Activated naive CD4-positive, alpha-beta T cell (primary cell): ENCODE data around the gene LAMB2.

Experiments
- DNase-seq, 4 experiments: peaks; one replicate each; lab custom pipeline; 2025; lab: John Stamatoyannopoulos, UW

The LAMB2 gene

GRCh38 chr3:49132437-49133225, at the start of gene LAMB2:
Gene LAMB2 (minus strand): TSS chr3:49133050. CDS start chr3:49132867, 183 bp downstream.
- no peak for DNase-seq

- DNase-seq: no peak
Observed at GRCh38 chr3:49181351-49181750, 48.5 kb upstream of the LAMB2 start.

- DNase-seq: no peak
Observed at GRCh38 chr3:49180116-49180515, 47.3 kb upstream of the LAMB2 start.

GRCh38 chr3:49177073-49177472, 44.2 kb upstream of the LAMB2 start:
- DNase-seq: no peak

- DNase-seq: no peak
Observed at GRCh38 chr3:49175530-49175929, 42.7 kb upstream of the LAMB2 start.

- no peak for DNase-seq
Observed at GRCh38 chr3:49174397-49174985, 41.6 kb upstream of the LAMB2 start.

GRCh38 chr3:49173792-49174170, 40.9 kb upstream of the LAMB2 start:
- no peak for DNase-seq

GRCh38 chr3:49173116-49173791, 40.4 kb upstream of the LAMB2 start:
- no peak for DNase-seq

- DNase-seq: no peak
Observed at GRCh38 chr3:49172551-49173041, 39.7 kb upstream of the LAMB2 start.

GRCh38 chr3:49171775-49172500, 39.1 kb upstream of the LAMB2 start:
- no peak for DNase-seq

GRCh38 chr3:49171119-49171774, 38.4 kb upstream of the LAMB2 start, which contains the start of gene KLHDC8B:
Gene KLHDC8B (plus strand): TSS chr3:49171598. CDS start chr3:49172770, 1,172 bp downstream.
- peak; percentile 52 to 78 (median 70) for DNase-seq

GRCh38 chr3:49170744-49171118, 37.9 kb upstream of the LAMB2 start:
- DNase-seq: no peak

GRCh38 chr3:49166752-49167556, 34.1 kb upstream of the LAMB2 start:
- no peak for DNase-seq

GRCh38 chr3:49165771-49166751, 33.2 kb upstream of the LAMB2 start, which contains the start of gene CCDC71:
Gene CCDC71 (minus strand): TSS chr3:49166331. CDS start chr3:49164208, 2,123 bp downstream.
- DNase-seq: peak; percentile 38 to 72 (median 56)

- no peak for DNase-seq
Observed at GRCh38 chr3:49164983-49165720, 32.3 kb upstream of the LAMB2 start.

GRCh38 chr3:49163609-49164008, 30.8 kb upstream of the LAMB2 start:
- DNase-seq: no peak

- no peak for DNase-seq
Observed at GRCh38 chr3:49162751-49163419, 30.0 kb upstream of the LAMB2 start.
